Measurements from ENCODE around the gene CHN1.

CHN1 gene

GRCh38 chr2:175009917-175010621 is 4.9 kb upstream of the CHN1 start:
- no peak for DNase-seq

GRCh38 chr2:175008801-175009495 is 3.8 kb upstream of the CHN1 start:
- no peak for DNase-seq

- DNase-seq: no peak
Measured at GRCh38 chr2:175008009-175008408, 2.8 kb upstream of the CHN1 start.

GRCh38 chr2:175007510-175007909 is 2.3 kb upstream of the CHN1 start:
- no peak for DNase-seq

- no peak for DNase-seq
Measured at GRCh38 chr2:175006281-175006680, 1.1 kb upstream of the CHN1 start.

- DNase-seq: no peak
Measured at GRCh38 chr2:175005733-175006264, 618 bp upstream of the CHN1 start.

- DNase-seq: no peak
Measured at GRCh38 chr2:175004730-175004979, 526 bp downstream of the CHN1 start.

- DNase-seq: no peak
Measured at GRCh38 chr2:175003875-175004729, 1.1 kb downstream of the CHN1 start.

- no peak for DNase-seq
Measured at GRCh38 chr2:175002547-175003274, 2.5 kb downstream of the CHN1 start.

GRCh38 chr2:175001566-175001965 is 3.6 kb downstream of the CHN1 start:
- DNase-seq: no peak

GRCh38 chr2:174997110-174997509 is 8.1 kb downstream of the CHN1 start:
- DNase-seq: no peak

GRCh38 chr2:174996622-174997021 is 8.6 kb downstream of the CHN1 start:
- DNase-seq: no peak

- DNase-seq: no peak
Measured at GRCh38 chr2:174994381-174994780, 10.8 kb downstream of the CHN1 start.

GRCh38 chr2:174992886-174993285 is 12.3 kb downstream of the CHN1 start:
- DNase-seq: no peak

GRCh38 chr2:174985614-174986013 is 19.6 kb downstream of the CHN1 start:
- no peak for DNase-seq

- DNase-seq: no peak
Measured at GRCh38 chr2:174984561-174984960, 20.6 kb downstream of the CHN1 start.

GRCh38 chr2:174981331-174981730 is 23.9 kb downstream of the CHN1 start:
- DNase-seq: no peak

GRCh38 chr2:174979996-174980395 is 25.2 kb downstream of the CHN1 start:
- DNase-seq: no peak

GRCh38 chr2:174977364-174977763 is 27.8 kb downstream of the CHN1 start:
- no peak for DNase-seq

GRCh38 chr2:174974131-174974530 is 31.1 kb downstream of the CHN1 start:
- no peak for DNase-seq

GRCh38 chr2:174972924-174973323 is 32.3 kb downstream of the CHN1 start:
- DNase-seq: no peak

- DNase-seq: no peak
Measured at GRCh38 chr2:174971868-174972781, 33.1 kb downstream of the CHN1 start.

All from NCI-H1417 treated with DMSO at 0.1 percent for 48 hours (cell line).